ENCODE data around the gene PLPP3. TPM values are rescaled to one million over a fixed set of nuclear protein-coding genes. Genes with fewer than 3 reads are reported as not detected.
A peak's percentile ranks its signal among the peaks of the same experiment; 100 is the strongest.

Gene PLPP3
- total RNA-seq, 4 donors from 2014 or later = 127 to 502 (median 297) TPM

GRCh38 chr1:56506951-56507491 lies 72.3 kb downstream of the PLPP3 start:
- DNase-seq (ENCODE audit: low spot score) (no peak), ATAC-seq (ENCODE audit: low FRiP score) (no peak)
- TF ChIP-seq, protein P1, sequence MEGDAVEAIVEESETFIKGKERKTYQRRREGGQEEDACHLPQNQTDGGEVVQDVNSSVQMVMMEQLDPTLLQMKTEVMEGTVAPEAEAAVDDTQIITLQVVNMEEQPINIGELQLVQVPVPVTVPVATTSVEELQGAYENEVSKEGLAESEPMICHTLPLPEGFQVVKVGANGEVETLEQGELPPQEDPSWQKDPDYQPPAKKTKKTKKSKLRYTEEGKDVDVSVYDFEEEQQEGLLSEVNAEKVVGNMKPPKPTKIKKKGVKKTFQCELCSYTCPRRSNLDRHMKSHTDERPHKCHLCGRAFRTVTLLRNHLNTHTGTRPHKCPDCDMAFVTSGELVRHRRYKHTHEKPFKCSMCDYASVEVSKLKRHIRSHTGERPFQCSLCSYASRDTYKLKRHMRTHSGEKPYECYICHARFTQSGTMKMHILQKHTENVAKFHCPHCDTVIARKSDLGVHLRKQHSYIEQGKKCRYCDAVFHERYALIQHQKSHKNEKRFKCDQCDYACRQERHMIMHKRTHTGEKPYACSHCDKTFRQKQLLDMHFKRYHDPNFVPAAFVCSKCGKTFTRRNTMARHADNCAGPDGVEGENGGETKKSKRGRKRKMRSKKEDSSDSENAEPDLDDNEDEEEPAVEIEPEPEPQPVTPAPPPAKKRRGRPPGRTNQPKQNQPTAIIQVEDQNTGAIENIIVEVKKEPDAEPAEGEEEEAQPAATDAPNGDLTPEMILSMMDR (IDR thresholded peaks at IDR 0.05) = no peak

- ATAC-seq (ENCODE audit: low FRiP score) (no peak), DNase-seq (ENCODE audit: low spot score) (no peak)
- TF ChIP-seq, protein P1 (IDR thresholded peaks at IDR 0.05) = no peak
These were observed 73.3 kb downstream of the PLPP3 start for GRCh38 chr1:56505792-56506743.

GRCh38 chr1:56502700-56503245 lies 76.6 kb downstream of the PLPP3 start:
- TF ChIP-seq, protein P1 (IDR thresholded peaks at IDR 0.05) = no peak
- DNase-seq (ENCODE audit: low spot score) (no peak), ATAC-seq (ENCODE audit: low FRiP score) (peak; percentile 50)

GRCh38 chr1:56501888-56502287 lies 77.5 kb downstream of the PLPP3 start:
- TF ChIP-seq, protein P1 (IDR thresholded peaks at IDR 0.05) = no peak
- no peak for DNase-seq (ENCODE audit: low spot score)
- no peak for ATAC-seq (ENCODE audit: low FRiP score)

GRCh38 chr1:56501426-56501825 lies 77.9 kb downstream of the PLPP3 start:
- ATAC-seq (ENCODE audit: low FRiP score) = no peak
- no peak for DNase-seq (ENCODE audit: low spot score)
- TF ChIP-seq, protein P1 (IDR thresholded peaks at IDR 0.05) = no peak

DNA sequence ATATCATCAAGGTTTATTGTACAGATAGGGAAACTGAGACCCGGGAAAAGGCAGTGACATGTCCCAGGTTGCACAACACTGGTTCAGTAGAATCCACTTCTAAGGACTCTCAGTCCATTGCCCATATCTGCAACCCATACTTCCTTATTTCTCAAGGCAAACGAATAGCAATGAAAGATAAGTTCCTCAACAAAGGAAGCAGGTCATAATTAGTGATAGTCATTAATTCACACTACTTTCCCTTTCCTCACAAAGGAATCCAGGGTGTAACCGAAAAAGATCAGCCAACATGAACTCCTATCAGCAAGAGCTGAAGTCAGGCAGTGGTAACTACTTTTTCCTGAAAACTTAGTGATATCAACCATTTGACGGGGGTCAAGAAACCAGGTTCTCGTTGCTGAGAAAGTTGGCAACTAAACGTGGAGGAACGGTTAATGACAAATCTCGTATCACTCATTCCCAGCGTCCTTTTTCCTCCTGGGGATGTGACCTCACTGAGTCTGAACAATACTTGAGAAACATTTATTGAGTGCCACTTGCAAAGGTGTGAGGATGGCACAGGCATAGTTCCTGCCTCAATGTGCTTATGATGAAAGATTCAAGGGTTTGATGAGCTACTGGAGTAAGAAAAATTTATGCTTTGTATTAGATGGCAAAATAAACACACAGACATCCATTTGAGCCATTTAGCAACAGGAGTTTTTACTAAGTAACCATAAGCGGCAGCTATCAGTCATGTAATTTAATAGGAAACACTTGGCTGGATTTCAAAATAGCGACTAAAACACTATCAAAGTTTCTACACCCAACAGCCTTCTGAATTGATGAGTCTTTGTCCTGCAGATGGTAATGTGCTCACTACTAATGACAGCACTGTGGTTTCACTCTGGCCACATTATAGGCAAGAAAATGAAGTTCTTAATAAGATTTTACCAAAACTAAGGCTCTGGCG lies 82.3 kb downstream of the PLPP3 start:
- TF ChIP-seq, protein P1 (IDR thresholded peaks at IDR 0.05) = no peak
- no peak for ATAC-seq (ENCODE audit: low FRiP score)
- no peak for DNase-seq (ENCODE audit: low spot score)

Data from omental fat pad (tissue), 4 donors.